CD4-positive, alpha-beta memory T cell (primary cell): ENCODE data around the gene ATOSB. TPM values are rescaled to one million over a fixed set of nuclear protein-coding genes. Genes with fewer than 3 reads are reported as not detected.
A peak's percentile ranks its signal among the peaks of the same experiment; 100 is the strongest.

Source experiments
- CTCF ChIA-PET: fragments of 350-600 bp; sonication (Branson Sonifier 250); formaldehyde crosslinking; loops from one replicate; lab custom pipeline; 2021; ENCODE audit warnings: inconsistent platforms; ENCODE audit not compliant: partially characterized antibody; lab: Charles Lee
- POLR2A ChIA-PET: fragments of 350-600 bp; sonication (Branson Sonifier 250); formaldehyde crosslinking; loops from one replicate; lab custom pipeline; 2021; ENCODE audit not compliant: partially characterized antibody; lab: Charles Lee
- DNase-seq, 5 donors: peaks; one replicate each; pipeline versions ENCODE4 v3.0.0 to v3.0.0-alpha.2; 2020 to 2022; ENCODE audit warnings: mixed read lengths in 1 of 5
- H3K27ac ChIP-seq: one replicate; pipeline ENCODE4 v1.7.0; 2013; ENCODE audit warnings: low read depth, low read length
- H3K27me3 ChIP-seq: 2 replicates; pipeline ENCODE4 v1.7.0; 2013; ENCODE audit warnings: mild to moderate bottlenecking, low read length, moderate library complexity; ENCODE audit not compliant: insufficient read depth
- H3K36me3 ChIP-seq: 2 replicates; pipeline ENCODE4 v1.7.0; 2013; ENCODE audit warnings: mild to moderate bottlenecking, low read length, moderate library complexity; ENCODE audit not compliant: insufficient read depth
- H3K4me1 ChIP-seq: 2 replicates; pipeline ENCODE4 v1.7.0; 2013; ENCODE audit warnings: mild to moderate bottlenecking, low read length, moderate library complexity; ENCODE audit not compliant: insufficient read depth
- H3K4me3 ChIP-seq, 2 donors: one replicate each; pipeline ENCODE4 v1.7.0; 2013; ENCODE audit warnings: low read length in 2 of 2, mild to moderate bottlenecking in 1 of 2
- H3K9me3 ChIP-seq, 2 donors: one replicate each; pipeline ENCODE4 v1.7.0; 2013; ENCODE audit warnings: low read length in 2 of 2, control low read depth in 1 of 2; ENCODE audit not compliant: control insufficient read depth in 1 of 2
- H3K27ac Mint-ChIP-seq, 7 donors: one replicate each; pipeline ENCODE4 v1.8.0; 2020 to 2021; ENCODE audit warnings: mixed read lengths in 7 of 7, mild to moderate bottlenecking in 6 of 7, inconsistent platforms in 3 of 7, moderate library complexity in 3 of 7
- H3K27me3 Mint-ChIP-seq, 2 donors: one replicate each; pipeline ENCODE4 v1.8.0; 2020 to 2021; ENCODE audit warnings: mixed read lengths in 2 of 2
- H3K36me3 Mint-ChIP-seq, 2 donors: one replicate each; pipeline ENCODE4 v1.8.0; 2020 to 2021; ENCODE audit warnings: mixed read lengths in 2 of 2, inconsistent platforms in 1 of 2, mild to moderate bottlenecking in 1 of 2
- H3K4me1 Mint-ChIP-seq, 4 donors: one replicate each; pipeline ENCODE4 v1.8.0; 2020 to 2021; ENCODE audit warnings: mixed read lengths in 4 of 4, mild to moderate bottlenecking in 1 of 4
- H3K4me3 Mint-ChIP-seq, 8 donors: one replicate each; pipeline ENCODE4 v1.8.0; 2020 to 2021; ENCODE audit warnings: mixed read lengths in 8 of 8, mild to moderate bottlenecking in 7 of 8, moderate library complexity in 6 of 8, inconsistent platforms in 3 of 8
- H3K9me3 Mint-ChIP-seq, 8 donors: one replicate each; pipeline ENCODE4 v1.8.0; 2020 to 2021; ENCODE audit warnings: mixed read lengths in 8 of 8, mild to moderate bottlenecking in 5 of 8, inconsistent platforms in 3 of 8, moderate library complexity in 1 of 8
- intact Hi-C: fragments of 100-400 bp; cut with micrococcal nuclease; formaldehyde crosslinking; loops from one replicate; pipeline ENCODE4 v1.15.1; 2023
- polyA plus RNA-seq, 2 donors: library from polyadenylated mRNA; unstranded; fragments of 300-500 nt; fragmentation: Illumina TruSeq; gene quantifications; one replicate each; pipeline ENCODE4 v1.2.3, GENCODE V29; 2021
- total RNA-seq, 2 experiments: library from RNA; stranded (reverse); gene quantifications; one replicate each; pipeline ENCODE4 v1.2.3, GENCODE V29; 2021

ATOSB gene
- total and polyA plus RNA-seq, 4 experiments from 2014 or later: 3.7 to 10.1 (median 8.9) TPM

DNA sequence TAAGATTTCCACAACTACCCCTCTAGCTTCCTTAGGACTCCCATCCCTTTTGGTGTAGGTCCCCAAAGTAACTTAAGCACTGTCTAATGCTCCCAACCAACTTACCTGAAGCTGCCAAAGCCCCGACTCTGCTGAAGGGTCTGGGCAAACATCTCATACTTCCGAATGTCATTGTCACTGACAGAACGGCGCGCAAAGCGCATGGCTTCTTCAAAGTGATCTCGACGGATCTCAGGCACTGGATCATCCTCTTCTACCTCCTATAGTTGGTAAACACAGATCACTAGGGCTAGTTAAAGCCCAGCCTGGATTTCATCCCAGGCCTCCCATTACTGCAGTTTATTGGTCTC, 58.4 kb downstream of the ATOSB start:
- peaks cover 66% of the 10 kb centered on the region for H3K36me3 ChIP-seq
- H3K4me3 ChIP-seq: no peak overlapping the region
- ChIA-PET CTCF (no interaction called here), POLR2A (no interaction called here)
- Mint-ChIP-seq H3K27me3 (no peaks in the 10 kb centered on the region), H3K9me3 (no peaks in the 10 kb centered on the region), H3K27ac (peak overlapping the region in 5 of 7 donors; percentile 19 to 57 (median 41)), H3K4me3 (no peak overlapping the region), H3K4me1 (peaks cover 0 to 7% (median under 1%) of the 10 kb centered on the region in 4 donors), H3K36me3 (peaks cover 73 to 94% of the 10 kb centered on the region in 2 donors)
- H3K9me3 ChIP-seq: no peaks in the 10 kb centered on the region
- no peaks in the 10 kb centered on the region for H3K4me1 ChIP-seq
- intact Hi-C loops: no loop called here
- no peak overlapping the region for H3K27ac ChIP-seq
- no peak for DNase-seq
- H3K27me3 ChIP-seq: no peaks in the 10 kb centered on the region

GRCh38 chr9:35056571-35057270, 58.9 kb downstream of the ATOSB start:
- Mint-ChIP-seq H3K27ac (peak overlapping the region in 3 of 7 donors; percentile 16 to 57 (median 56)), H3K4me1 (peaks cover 0 to 7% (median under 1%) of the 10 kb centered on the region in 4 donors), H3K36me3 (peaks cover 69 to 89% of the 10 kb centered on the region in 2 donors), H3K9me3 (no peaks in the 10 kb centered on the region), H3K27me3 (no peaks in the 10 kb centered on the region), H3K4me3 (peak overlapping the region in 1 of 8 donors; percentile 16)
- no peaks in the 10 kb centered on the region for H3K27me3 ChIP-seq
- no peak overlapping the region for H3K4me3 ChIP-seq
- H3K9me3 ChIP-seq: no peaks in the 10 kb centered on the region
- ChIA-PET POLR2A (interaction anchor here (1.3 kb wide), 1 partner anchor 15 kb away, joined by 3 read pairs; no protein-coding TSS in a partner anchor), CTCF (no interaction called here)
- DNase-seq: no peak
- H3K27ac ChIP-seq: no peak overlapping the region
- peaks cover 61% of the 10 kb centered on the region for H3K36me3 ChIP-seq
- H3K4me1 ChIP-seq: no peaks in the 10 kb centered on the region
- intact Hi-C loops: no loop called here

- no peak overlapping the region for H3K4me3 Mint-ChIP-seq
- H3K36me3 Mint-ChIP-seq: peaks cover 59 to 78% of the 10 kb centered on the region in 2 donors
- POLR2A ChIA-PET: no interaction called here
- peak overlapping the region in 1 of 7 donors; percentile 20 for H3K27ac Mint-ChIP-seq
- Histone ChIP-seq H3K27ac (no peak overlapping the region), H3K27me3 (no peaks in the 10 kb centered on the region), H3K9me3 (no peaks in the 10 kb centered on the region), H3K4me3 (no peak overlapping the region), H3K36me3 (peaks cover 45% of the 10 kb centered on the region), H3K4me1 (no peaks in the 10 kb centered on the region)
- H3K27me3 Mint-ChIP-seq: no peaks in the 10 kb centered on the region
- DNase-seq: no peak
- H3K9me3 Mint-ChIP-seq: no peaks in the 10 kb centered on the region
- peaks cover 0 to 13% (median 5%) of the 10 kb centered on the region in 4 donors for H3K4me1 Mint-ChIP-seq
- intact Hi-C loops: no loop called here
- CTCF ChIA-PET: no interaction called here
Measured at GRCh38 chr9:35054871-35055644, 60.6 kb downstream of the ATOSB start.

DNA sequence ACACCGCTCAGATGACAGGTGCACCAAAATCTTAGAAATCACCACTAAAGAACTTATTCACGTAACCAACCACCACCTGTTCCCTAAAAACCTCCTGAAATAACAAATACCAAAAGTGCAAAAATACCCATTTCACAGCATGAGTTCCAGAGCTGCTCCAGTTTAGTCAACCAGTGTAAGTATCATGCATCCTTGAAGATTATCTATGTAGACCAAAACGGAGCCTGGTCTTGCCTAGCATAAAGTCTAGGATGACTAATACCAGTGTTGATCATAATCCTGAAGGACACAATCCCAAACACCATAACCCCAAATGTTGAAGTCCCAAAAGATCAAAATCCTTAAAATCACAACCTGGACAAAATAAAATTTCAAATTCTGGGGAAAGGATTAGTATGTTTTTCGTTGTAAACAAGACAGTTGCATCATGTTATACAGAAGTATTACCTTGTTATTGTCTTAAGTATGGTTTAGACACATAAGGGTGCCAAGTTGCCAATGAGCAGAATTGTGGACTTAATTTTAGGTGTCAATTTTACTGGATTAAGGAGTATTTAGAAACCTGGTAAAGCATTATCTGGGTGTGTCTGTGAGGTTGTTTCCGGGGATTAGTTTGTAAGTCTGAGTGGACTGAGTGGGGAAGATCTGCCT, 61.4 kb downstream of the ATOSB start:
- H3K36me3 ChIP-seq: peaks cover 37% of the 10 kb centered on the region
- intact Hi-C loops: no loop called here

More for the DNA sequence above, 61.4 kb downstream of the ATOSB start:
- ChIA-PET POLR2A (no interaction called here), CTCF (interaction anchor here (0.7 kb wide), 1 partner anchor 155 kb away, joined by 3 read pairs; no protein-coding TSS in a partner anchor)
- Histone ChIP-seq H3K27ac (no peak overlapping the region), H3K4me3 (no peak overlapping the region), H3K4me1 (no peaks in the 10 kb centered on the region), H3K9me3 (no peaks in the 10 kb centered on the region), H3K27me3 (no peaks in the 10 kb centered on the region)
- Mint-ChIP-seq H3K27ac (peak overlapping the region in 2 of 7 donors; percentile 20 to 60), H3K27me3 (no peaks in the 10 kb centered on the region), H3K4me3 (no peak overlapping the region), H3K4me1 (peaks cover 0 to 13% (median 5%) of the 10 kb centered on the region in 4 donors), H3K36me3 (peaks cover 51 to 71% of the 10 kb centered on the region in 2 donors), H3K9me3 (no peaks in the 10 kb centered on the region)
- no peak for DNase-seq

Other genes with a start within 250 kb of the ATOSB start
- gene PHF24, start 157.6 kb downstream of the ATOSB start, total RNA-seq: not detected
- gene PHF24, start 157.6 kb downstream of the ATOSB start, polyA plus RNA-seq: not detected
- gene DNAJB5, start 126.1 kb downstream of the ATOSB start, total RNA-seq: under 1 TPM; 0.73 to 0.97 TPM
- gene DNAJB5, start 126.1 kb downstream of the ATOSB start, polyA plus RNA-seq: 1 to 10 TPM in 1 of 2 donors, under 1 TPM in 1; 0.91 to 2.2 TPM
- gene VCP, start 43.2 kb downstream of the ATOSB start, total RNA-seq: 100 to 1,000 TPM; 156 to 157 TPM
- 100 to 1,000 TPM; 195 to 206 TPM for gene VCP, start 43.2 kb downstream of the ATOSB start, polyA plus RNA-seq
- 10 to 100 TPM; 24.0 to 27.9 TPM for gene FANCG, start 35.9 kb downstream of the ATOSB start, total RNA-seq
- 10 to 100 TPM in 1 of 2 donors, 1 to 10 TPM in 1; 2.9 to 12.5 TPM for gene FANCG, start 35.9 kb downstream of the ATOSB start, polyA plus RNA-seq
- 10 to 100 TPM; 23.4 to 29.7 TPM for gene PIGO, start 19.3 kb downstream of the ATOSB start, total RNA-seq
- 10 to 100 TPM; 17.9 to 25.2 TPM for gene PIGO, start 19.3 kb downstream of the ATOSB start, polyA plus RNA-seq
- 10 to 100 TPM; 42.9 to 45.3 TPM for gene STOML2, start 12.7 kb downstream of the ATOSB start, total RNA-seq
- 100 to 1,000 TPM in 1 of 2 donors, 10 to 100 TPM in 1; 92.4 to 140 TPM for gene STOML2, start 12.7 kb downstream of the ATOSB start, polyA plus RNA-seq
- 1 to 10 TPM in 1 of 2 experiments, under 1 TPM in 1; 0.94 to 1.6 TPM for gene UNC13B, start 46.1 kb upstream of the ATOSB start, total RNA-seq
- under 1 TPM; 0.12 to 0.26 TPM for gene UNC13B, start 46.1 kb upstream of the ATOSB start, polyA plus RNA-seq